Mesendoderm (in vitro differentiated cells): ENCODE data around the gene THRAP3.

Experiments used
- DNase-seq: peaks from one replicate; pipeline ENCODE4 v3.0.0; 2013
- H2AK5ac ChIP-seq: 2 replicates; pipeline ENCODE4 v1.6.1; 2013; ENCODE audit warnings: low read length, inconsistent platforms
- H2BK120ac ChIP-seq: 2 replicates; pipeline ENCODE4 v1.6.1; 2013; ENCODE audit warnings: low read depth, mild to moderate bottlenecking, low read length, moderate library complexity, mixed read lengths
- H2BK15ac ChIP-seq: replicated peaks from 2 replicates; pipeline ENCODE4 v1.6.1; 2013; ENCODE audit warnings: low read depth, mild to moderate bottlenecking, moderate library complexity
- H2BK5ac ChIP-seq: 2 replicates; pipeline ENCODE4 v1.6.1; 2013; ENCODE audit warnings: low read length, inconsistent platforms
- H3K18ac ChIP-seq: 2 replicates; pipeline ENCODE4 v1.6.1; 2013; ENCODE audit warnings: mild to moderate bottlenecking, low read length, mixed read lengths
- H3K23ac ChIP-seq: one replicate; pipeline ENCODE4 v1.6.1; 2013; ENCODE audit warnings: low read length
- H3K27ac ChIP-seq: 2 replicates; pipeline ENCODE4 v1.5.1; 2013; ENCODE audit warnings: low read depth, mild to moderate bottlenecking, inconsistent platforms, low read length, moderate library complexity
- H3K27me3 ChIP-seq: 2 replicates; pipeline ENCODE4 v1.6.1; 2013; ENCODE audit warnings: low read length, control low read depth, mild to moderate bottlenecking, inconsistent platforms; ENCODE audit not compliant: insufficient read depth, poor library complexity
- H3K36me3 ChIP-seq: 2 replicates; pipeline ENCODE4 v1.6.1; 2013; ENCODE audit warnings: low read length, inconsistent platforms; ENCODE audit not compliant: control insufficient read depth, insufficient read depth
- H3K4ac ChIP-seq: one replicate; pipeline ENCODE4 v1.6.1; 2013; ENCODE audit warnings: low read depth, mild to moderate bottlenecking, low read length, moderate library complexity
- H3K4me1 ChIP-seq: 2 replicates; pipeline ENCODE4 v1.6.1; 2013; ENCODE audit warnings: low read depth, low read length, inconsistent platforms; ENCODE audit not compliant: control insufficient read depth
- H3K4me2 ChIP-seq: 2 replicates; pipeline ENCODE4 v1.6.1; 2013; ENCODE audit warnings: low read length
- H3K4me3 ChIP-seq: 2 replicates; pipeline ENCODE4 v1.5.1; 2013; ENCODE audit warnings: mild to moderate bottlenecking, low read length
- H3K56ac ChIP-seq: one replicate; pipeline ENCODE4 v1.6.1; 2013; ENCODE audit warnings: low read length
- H3K79me1 ChIP-seq: 2 replicates; pipeline ENCODE4 v1.6.1; 2013; ENCODE audit warnings: low read length, inconsistent platforms
- H3K79me2 ChIP-seq: 2 replicates; pipeline ENCODE4 v1.6.1; 2013; ENCODE audit warnings: mild to moderate bottlenecking, low read length; ENCODE audit not compliant: control insufficient read depth, insufficient read depth
- H3K9ac ChIP-seq: 2 replicates; pipeline ENCODE4 v1.6.1; 2013; ENCODE audit warnings: low read length, inconsistent platforms
- H4K5ac ChIP-seq: one replicate; pipeline ENCODE4 v1.6.1; 2013; ENCODE audit warnings: low read length
- H4K8ac ChIP-seq: one replicate; pipeline ENCODE4 v1.6.1; 2013; ENCODE audit warnings: low read depth, mild to moderate bottlenecking, control low read depth, low read length, moderate library complexity
- WGBS: extraction: QIAGEN DNeasy Blood & Tissue Kit; methylation state at CpG from one replicate; pipeline ENCODE4 v1.1.7; 2013; ENCODE audit warnings: low lambda C conversion rate, missing lambda C conversion rate; ENCODE audit not compliant: insufficient coverage; ENCODE audit errors: extremely low coverage; 5-methylcytosine and 5-hydroxymethylcytosine counted together

The THRAP3 gene

DNA sequence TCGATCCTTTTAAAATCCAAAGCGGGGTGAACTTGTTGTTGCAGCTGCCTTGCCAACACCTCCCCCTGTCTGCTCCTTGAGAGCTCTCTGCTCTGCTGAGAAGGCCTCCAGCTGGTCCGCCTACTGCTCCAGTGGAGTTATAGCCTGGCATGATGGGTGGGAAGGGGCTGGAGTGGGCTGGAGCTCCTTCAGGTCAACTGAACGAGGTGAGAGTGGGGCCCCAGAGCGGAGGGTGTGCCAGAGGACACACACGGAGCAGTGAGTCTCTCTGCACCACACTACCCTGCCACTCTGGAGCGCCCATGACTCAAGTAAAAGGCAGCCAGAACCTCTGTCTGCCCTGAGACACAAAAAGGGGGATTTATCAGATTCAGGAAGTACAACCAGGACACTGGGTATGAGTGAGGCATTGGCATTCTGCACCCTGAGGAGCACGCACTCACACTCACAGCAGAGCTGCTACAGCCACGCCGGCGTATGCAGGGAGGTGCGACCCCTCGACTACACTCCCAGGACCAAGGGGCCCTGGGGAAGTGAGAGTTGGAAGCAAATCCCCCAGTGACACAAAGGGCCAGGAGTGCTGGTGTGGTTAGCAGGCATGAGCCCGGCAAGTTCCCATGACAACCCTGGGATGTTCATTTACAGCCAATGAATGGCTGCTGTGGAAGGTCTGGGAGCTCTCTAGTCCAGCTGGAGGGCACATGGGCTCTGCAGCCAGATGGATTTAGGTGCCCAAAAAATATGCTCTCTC, 127.2 kb downstream of the THRAP3 start:
- no peak overlapping the region for H3K4me2 ChIP-seq
- H2BK5ac ChIP-seq, result no peak overlapping the region
- no peak overlapping the region for H3K27ac ChIP-seq
- H2BK120ac ChIP-seq, result no peak overlapping the region
- no peaks in the 10 kb centered on the region for H3K27me3 ChIP-seq
- H3K23ac ChIP-seq, result no peak overlapping the region
- H3K4me1 ChIP-seq, result no peaks in the 10 kb centered on the region
- H3K56ac ChIP-seq, result no peak overlapping the region
- no peak overlapping the region for H4K5ac ChIP-seq
- H2AK5ac ChIP-seq, result no peak overlapping the region
- no CpG with 5 or more reads among the region's 14 CpGs for WGBS
- no peak overlapping the region for H3K9ac ChIP-seq
- H3K79me1 ChIP-seq, result no peaks in the 10 kb centered on the region
- H3K79me2 ChIP-seq, result no peaks in the 10 kb centered on the region
- no peak overlapping the region for H3K4ac ChIP-seq
- peaks cover 17% of the 10 kb centered on the region for H3K36me3 ChIP-seq
- no peak overlapping the region for H3K18ac ChIP-seq
- DNase-seq, result peak; percentile 49
- H2BK15ac ChIP-seq, result no peak overlapping the region
- no peak overlapping the region for H3K4me3 ChIP-seq
- no peak overlapping the region for H4K8ac ChIP-seq

- H2BK5ac ChIP-seq, result no peak overlapping the region
- no peaks in the 10 kb centered on the region for H3K79me1 ChIP-seq
- no peak overlapping the region for H4K5ac ChIP-seq
- no peak overlapping the region for H2BK120ac ChIP-seq
- peaks cover 17% of the 10 kb centered on the region for H3K36me3 ChIP-seq
- no peak overlapping the region for H3K23ac ChIP-seq
- no peak overlapping the region for H2BK15ac ChIP-seq
- H3K4ac ChIP-seq, result no peak overlapping the region
- no peaks in the 10 kb centered on the region for H3K79me2 ChIP-seq
- H3K27me3 ChIP-seq, result no peaks in the 10 kb centered on the region
- WGBS, result no CpG with 5 or more reads among the region's 13 CpGs
- no peak overlapping the region for H3K4me2 ChIP-seq
- H3K4me3 ChIP-seq, result no peak overlapping the region
- H3K4me1 ChIP-seq, result no peaks in the 10 kb centered on the region
- no peak overlapping the region for H3K18ac ChIP-seq
- no peak overlapping the region for H4K8ac ChIP-seq
- no peak overlapping the region for H2AK5ac ChIP-seq
- peak overlapping the region; percentile 2 for H3K56ac ChIP-seq
- no peak overlapping the region for H3K9ac ChIP-seq
- DNase-seq, result peak; percentile 34
- H3K27ac ChIP-seq, result no peak overlapping the region
Measured at GRCh38 chr1:36352125-36352909, 128.1 kb downstream of the THRAP3 start.

DNA sequence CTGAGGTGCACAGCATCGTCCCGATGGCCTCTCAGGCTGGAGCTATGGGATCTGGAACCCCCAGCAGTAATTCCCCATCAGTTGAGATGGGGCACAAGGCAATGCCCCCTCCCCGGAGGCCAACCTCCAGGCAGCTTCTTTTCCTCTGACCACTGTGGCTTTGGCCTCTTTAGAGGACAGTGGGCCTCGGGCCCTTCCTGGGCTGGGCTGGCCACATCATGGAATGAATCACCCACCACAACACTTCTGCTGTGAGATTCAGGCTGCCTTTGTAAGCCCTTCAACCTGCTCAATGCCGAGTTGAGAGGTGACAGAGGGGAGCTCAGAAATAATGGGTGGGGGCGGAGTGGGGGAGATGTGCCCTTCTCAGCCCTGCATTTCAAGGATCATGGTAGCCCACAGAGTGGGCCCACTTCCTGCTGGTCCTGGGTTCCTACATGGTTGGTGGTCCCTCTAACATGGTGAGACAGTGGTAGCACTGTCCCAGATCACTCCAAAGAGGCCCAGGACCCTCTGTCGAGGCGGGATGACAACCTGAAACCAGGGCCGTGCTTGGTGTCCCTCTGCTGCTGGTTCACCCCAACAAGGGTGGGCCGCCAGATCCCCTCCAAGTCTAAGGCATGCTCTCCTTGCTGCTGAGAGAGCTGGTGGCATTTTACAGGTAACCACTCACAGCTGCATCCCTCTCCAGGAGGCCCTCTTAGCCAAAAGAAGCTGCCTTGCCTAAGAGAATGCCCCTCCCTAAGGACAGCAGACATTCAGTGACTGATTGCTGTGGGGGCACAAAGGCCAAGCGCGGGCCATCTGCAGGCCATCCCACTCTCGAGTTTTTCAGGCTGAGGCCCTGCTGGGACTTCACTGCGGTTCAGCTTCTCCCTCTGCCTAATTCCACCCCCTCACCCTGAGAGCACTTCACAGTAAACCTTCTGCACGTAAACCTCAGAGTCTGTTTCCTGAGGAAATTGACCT, 129.0 kb downstream of the THRAP3 start:
- H3K4me3 ChIP-seq, result no peak overlapping the region
- H3K4me2 ChIP-seq, result no peak overlapping the region
- H3K79me1 ChIP-seq, result no peaks in the 10 kb centered on the region
- no peak overlapping the region for H3K18ac ChIP-seq
- H2BK120ac ChIP-seq, result no peak overlapping the region
- no peak overlapping the region for H3K9ac ChIP-seq
- no peak overlapping the region for H2BK15ac ChIP-seq
- no peak overlapping the region for H2BK5ac ChIP-seq
- no peak overlapping the region for H3K56ac ChIP-seq
- H3K23ac ChIP-seq, result no peak overlapping the region
- no CpG with 5 or more reads among the region's 15 CpGs for WGBS
- H3K4me1 ChIP-seq, result no peaks in the 10 kb centered on the region
- H3K79me2 ChIP-seq, result no peaks in the 10 kb centered on the region
- H4K8ac ChIP-seq, result no peak overlapping the region
- no peak for DNase-seq
- peaks cover 18% of the 10 kb centered on the region for H3K36me3 ChIP-seq
- H3K4ac ChIP-seq, result no peak overlapping the region
- no peak overlapping the region for H4K5ac ChIP-seq
- H3K27ac ChIP-seq, result no peak overlapping the region
- no peak overlapping the region for H2AK5ac ChIP-seq
- no peaks in the 10 kb centered on the region for H3K27me3 ChIP-seq

DNA sequence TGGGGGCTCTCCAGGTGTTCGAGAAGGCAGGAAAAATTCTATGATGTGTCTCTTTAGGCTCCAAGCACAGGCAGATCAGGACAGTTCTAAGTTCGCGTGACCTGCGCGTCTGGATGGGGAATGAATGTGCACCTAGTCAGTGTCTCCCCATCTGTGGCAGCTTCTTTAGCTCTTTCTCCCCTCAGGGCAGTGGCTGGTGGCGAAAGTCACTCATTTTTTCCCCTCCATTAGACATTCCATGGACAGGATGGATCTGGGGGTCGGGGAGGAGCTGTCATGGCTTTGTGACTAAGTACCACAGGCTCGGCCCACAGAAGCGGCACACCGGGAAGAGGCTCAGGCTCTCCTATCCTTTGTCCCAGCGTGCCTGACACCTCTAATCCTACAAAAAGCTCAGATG, 130.2 kb downstream of the THRAP3 start:
- H3K36me3 ChIP-seq, result peaks cover 17% of the 10 kb centered on the region

More for the DNA sequence above, 130.2 kb downstream of the THRAP3 start:
- H3K4me2 ChIP-seq, result no peak overlapping the region
- H3K56ac ChIP-seq, result no peak overlapping the region
- DNase-seq, result no peak
- no peak overlapping the region for H4K8ac ChIP-seq
- no peak overlapping the region for H2BK120ac ChIP-seq
- no peak overlapping the region for H2AK5ac ChIP-seq
- no peaks in the 10 kb centered on the region for H3K79me2 ChIP-seq
- H3K18ac ChIP-seq, result no peak overlapping the region
- no peak overlapping the region for H4K5ac ChIP-seq
- no peak overlapping the region for H3K23ac ChIP-seq
- H3K4me1 ChIP-seq, result no peaks in the 10 kb centered on the region
- no peak overlapping the region for H3K4ac ChIP-seq
- H2BK15ac ChIP-seq, result no peak overlapping the region
- no peak overlapping the region for H3K4me3 ChIP-seq
- no CpG with 5 or more reads among the region's 11 CpGs for WGBS
- no peaks in the 10 kb centered on the region for H3K27me3 ChIP-seq
- H3K79me1 ChIP-seq, result no peaks in the 10 kb centered on the region
- H3K27ac ChIP-seq, result no peak overlapping the region
- no peak overlapping the region for H2BK5ac ChIP-seq
- no peak overlapping the region for H3K9ac ChIP-seq
